Inflammatory macrophage treated with lipopolysaccharide for 4 hours (primary cell): ENCODE measurements around the gene PNPLA1.

Experiments
- DNase-seq: peaks from one replicate; pipeline ENCODE4 v3.0.0-alpha.2; 2020

The PNPLA1 gene

GRCh38 chr6:36247693-36248092, 22.2 kb upstream of the PNPLA1 start:
- no peak for DNase-seq

- DNase-seq, result no peak
Measured at GRCh38 chr6:36248980-36249379, 20.9 kb upstream of the PNPLA1 start.

GRCh38 chr6:36249536-36249935, 20.3 kb upstream of the PNPLA1 start:
- DNase-seq, result no peak

DNA sequence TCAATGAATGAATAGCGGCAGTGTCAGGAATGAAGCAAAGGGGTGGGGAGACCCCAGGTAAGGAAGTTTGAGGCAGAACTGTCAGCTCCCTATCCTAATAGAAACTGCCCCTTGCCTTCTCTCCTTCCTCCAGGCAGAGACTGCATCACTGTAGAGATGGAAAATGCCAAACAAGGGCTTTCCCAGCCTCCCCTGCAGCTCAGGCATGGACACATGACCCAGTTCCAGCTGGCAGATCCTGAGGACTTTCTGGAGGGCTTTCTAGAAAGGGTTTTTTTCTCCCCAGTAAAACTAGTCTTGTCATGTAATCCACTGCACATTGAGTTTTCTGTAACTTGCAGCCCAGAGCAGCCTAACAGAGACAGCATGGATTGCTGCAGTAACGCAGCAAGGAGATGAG, 17.9 kb upstream of the PNPLA1 start:
- no peak for DNase-seq

DNA sequence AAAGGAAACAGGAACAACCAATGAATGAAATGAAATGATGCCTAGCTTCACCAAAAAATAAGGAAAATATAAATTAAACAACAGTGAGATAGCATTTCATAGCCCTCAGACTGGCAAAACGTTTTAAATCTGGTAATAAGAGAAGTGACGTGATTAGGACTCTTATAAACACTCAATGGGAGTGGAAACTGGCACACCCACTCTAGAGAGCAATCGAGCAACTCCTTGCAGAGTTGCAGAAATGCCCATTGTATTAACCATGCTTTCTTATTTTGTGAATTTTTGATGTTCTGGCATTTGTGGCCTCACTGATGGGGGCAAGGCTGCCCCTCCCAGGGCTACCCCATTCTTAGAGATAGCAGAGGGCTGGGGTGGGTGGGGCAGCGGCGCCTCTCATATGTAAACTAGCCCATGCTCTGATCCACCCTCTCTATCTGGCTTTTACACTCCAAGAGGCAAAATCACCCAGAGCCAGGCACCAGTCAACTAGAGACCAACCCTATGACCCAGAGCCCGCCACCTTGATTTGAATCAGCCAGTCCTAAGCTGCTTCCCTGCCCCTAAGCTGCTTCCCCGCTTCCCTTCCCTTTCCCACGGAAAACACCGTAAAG, 6.4 kb upstream of the PNPLA1 start:
- DNase-seq, result no peak

DNA sequence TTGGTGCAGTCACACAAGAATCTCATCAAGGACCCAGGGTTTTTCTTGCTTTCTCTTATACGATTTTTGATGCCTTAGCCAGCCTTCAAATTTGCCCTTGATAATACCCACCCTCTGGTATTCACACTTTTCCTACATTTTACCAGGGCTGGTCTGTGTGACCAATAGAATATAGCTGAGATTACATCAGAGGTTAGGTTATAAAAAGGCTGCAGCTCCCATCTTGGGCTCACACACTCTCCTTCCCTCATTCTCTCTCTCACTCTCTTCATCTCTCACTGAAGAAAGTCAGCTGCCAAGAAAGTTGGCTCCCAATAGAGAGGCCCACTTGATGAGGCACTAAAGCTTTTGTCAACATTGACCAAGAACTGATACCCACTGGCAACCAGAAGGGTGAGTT, 4.1 kb upstream of the PNPLA1 start:
- no peak for DNase-seq

GRCh38 chr6:36266913-36267644, 2.8 kb upstream of the PNPLA1 start:
- DNase-seq, result no peak

GRCh38 chr6:36267731-36268477, 2.0 kb upstream of the PNPLA1 start:
- no peak for DNase-seq

GRCh38 chr6:36268478-36269275, 1.2 kb upstream of the PNPLA1 start:
- peak; percentile 47 for DNase-seq

GRCh38 chr6:36272234-36272633, 2.4 kb downstream of the PNPLA1 start:
- no peak for DNase-seq

GRCh38 chr6:36273067-36273466, 3.2 kb downstream of the PNPLA1 start:
- DNase-seq, result no peak

DNA sequence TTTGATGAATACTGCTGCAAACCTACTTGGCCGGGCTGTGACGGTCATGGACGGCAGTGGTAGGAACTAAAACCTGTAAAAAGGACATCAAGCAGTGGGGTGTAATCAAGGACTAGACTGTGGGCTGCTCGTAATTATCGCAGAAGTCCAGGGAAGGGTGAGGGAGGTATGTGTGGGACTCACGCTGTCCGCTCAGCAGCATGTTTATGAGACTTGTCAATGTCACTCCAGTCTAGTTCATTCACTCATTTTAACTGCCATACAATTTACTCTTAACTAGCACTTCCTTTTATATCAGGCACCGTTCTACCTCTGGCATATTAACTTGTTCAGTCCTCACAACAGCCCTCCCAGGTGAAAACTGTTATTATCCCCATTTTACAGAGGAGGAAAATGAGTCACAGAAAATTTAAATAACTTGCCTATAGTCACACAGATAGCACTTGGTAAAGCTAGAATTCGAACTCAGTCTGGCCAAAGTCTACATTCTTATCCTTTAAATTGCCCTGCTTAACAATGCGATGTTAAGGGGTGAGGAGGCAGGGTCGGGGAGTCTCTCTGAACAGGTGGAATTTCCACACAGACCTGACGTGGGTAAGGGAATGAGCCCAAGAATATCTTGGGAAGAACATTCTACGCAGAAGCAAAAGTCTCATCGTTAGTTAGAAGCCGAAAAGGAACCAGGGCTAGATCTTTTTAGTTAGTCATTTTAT, 4.1 kb downstream of the PNPLA1 start:
- no peak for DNase-seq

GRCh38 chr6:36276581-36277536, 7.0 kb downstream of the PNPLA1 start:
- no peak for DNase-seq

GRCh38 chr6:36277946-36278470, 8.1 kb downstream of the PNPLA1 start:
- no peak for DNase-seq

DNA sequence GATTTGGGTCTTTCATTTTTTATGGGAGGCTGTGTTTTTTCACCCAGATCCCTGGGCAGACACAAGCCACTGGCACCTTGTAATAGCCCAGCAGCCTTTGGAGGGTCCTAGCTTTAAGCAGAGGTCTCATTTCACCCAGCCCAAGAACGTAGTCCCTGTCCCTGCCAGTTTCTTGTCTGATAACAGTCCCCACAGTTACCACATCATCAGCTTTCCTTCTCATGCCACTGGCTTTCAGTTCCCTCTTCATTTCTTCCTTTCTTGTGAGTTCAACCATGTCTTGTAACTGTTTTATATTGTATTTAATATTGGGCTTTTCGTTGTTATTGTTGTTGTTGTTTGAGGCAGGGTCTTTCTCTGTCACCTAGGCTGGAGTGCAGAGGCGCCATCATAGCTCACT, 10.6 kb downstream of the PNPLA1 start:
- peak; percentile 74 for DNase-seq

DNA sequence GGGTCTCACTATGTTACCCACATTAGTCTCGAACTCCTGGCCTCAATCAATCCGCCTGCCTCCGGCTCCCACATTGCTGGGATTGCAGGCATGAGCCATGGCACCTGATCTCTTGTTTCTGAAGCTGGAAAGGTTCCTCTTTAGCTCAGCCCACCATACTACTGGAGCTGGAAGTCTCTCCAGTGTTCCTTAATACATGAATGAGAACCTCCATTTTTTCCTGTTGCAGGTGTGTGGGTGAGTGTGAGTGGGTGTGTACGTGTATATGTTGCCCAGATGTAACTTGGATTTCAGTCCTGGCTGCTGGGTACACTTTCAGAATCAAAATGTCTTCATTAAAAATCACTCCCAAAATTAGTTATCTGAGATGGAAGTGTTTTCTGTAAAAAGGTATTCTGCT, 11.1 kb downstream of the PNPLA1 start:
- DNase-seq, result peak; percentile 19

DNA sequence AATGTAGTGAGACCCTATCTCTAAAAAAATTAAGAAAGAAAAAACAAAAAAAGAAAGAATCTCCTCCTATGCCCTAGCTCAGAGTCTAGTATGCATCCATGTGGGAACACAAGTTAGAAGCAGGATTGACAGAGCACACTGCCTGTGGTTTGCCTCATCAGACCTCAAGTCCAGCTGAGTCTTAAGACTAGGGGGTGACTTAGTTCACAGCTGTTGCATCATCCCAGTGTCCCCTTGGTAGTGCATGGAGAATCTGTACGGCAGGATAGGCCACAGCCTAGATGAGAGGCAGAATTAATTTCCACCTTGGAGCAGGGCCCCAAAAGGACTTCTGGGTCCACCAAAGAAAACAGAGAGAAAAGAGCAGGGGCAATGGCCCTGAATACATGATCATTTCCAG, 13.7 kb downstream of the PNPLA1 start:
- DNase-seq, result peak; percentile 13

DNA sequence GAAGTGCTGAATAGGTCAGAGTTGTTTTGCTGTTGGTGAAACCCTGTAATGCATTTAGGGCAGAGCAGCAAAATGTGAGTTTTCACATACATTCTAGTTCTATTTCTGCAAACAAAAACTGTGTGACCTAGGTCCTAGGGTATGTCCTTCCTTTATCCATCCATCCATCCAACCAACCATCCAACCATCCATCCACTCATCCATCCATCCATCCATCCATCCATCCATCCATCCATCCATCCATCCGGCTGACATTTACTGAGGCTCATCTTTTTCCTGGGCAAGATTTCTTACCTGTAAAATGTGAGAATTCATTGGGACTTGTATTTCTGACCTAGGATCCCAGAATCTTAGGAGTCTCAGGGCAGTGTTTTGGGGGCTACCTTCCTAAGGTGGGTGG, 14.5 kb downstream of the PNPLA1 start:
- no peak for DNase-seq

DNA sequence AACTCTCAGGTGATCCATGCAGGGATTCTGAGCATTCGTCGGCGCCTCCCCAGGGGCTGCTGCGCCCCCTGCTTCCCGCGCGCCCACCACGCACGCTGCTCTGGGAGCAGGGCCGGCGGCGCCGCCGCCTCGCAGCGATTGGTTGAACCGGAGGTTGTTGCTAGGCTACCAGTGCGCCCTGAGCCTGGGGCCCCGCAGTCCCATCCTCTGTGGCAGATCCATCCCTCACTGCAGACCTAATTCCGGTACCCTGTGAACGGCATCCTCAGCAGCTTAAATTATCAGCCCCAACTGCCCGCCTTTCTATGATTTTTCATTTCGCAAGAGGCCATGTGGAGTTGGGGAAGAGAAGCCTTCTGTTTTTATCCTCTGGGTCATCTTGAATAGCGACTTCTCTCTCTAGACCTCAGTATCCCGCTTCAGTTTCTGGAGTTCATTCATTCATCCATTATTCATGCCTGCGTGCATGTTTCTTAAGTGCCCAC, 15.4 kb downstream of the PNPLA1 start:
- DNase-seq, result no peak

DNA sequence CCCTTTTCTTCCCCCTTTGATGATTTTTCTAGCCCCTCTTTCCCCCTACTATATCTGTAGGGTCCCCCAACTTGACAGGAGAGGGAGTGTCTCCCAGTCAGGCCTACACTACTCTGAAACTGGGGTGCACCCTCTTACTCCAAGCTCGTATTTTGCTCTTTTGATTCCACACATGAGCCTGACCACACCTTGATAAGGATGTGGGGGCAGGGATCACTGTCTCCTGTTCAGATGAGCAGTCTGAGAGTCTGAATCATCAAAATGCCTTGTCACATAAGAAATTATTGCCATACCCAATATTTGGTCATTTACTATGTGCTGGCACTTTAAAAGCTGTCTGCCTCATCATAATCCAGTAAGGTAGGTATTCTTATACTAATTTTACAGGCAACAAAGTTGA, 15.9 kb downstream of the PNPLA1 start:
- DNase-seq, result no peak

- no peak for DNase-seq
Measured at GRCh38 chr6:36286858-36287257, 17.0 kb downstream of the PNPLA1 start.
